ENCODE results near the gene TNFRSF8.

DNA sequence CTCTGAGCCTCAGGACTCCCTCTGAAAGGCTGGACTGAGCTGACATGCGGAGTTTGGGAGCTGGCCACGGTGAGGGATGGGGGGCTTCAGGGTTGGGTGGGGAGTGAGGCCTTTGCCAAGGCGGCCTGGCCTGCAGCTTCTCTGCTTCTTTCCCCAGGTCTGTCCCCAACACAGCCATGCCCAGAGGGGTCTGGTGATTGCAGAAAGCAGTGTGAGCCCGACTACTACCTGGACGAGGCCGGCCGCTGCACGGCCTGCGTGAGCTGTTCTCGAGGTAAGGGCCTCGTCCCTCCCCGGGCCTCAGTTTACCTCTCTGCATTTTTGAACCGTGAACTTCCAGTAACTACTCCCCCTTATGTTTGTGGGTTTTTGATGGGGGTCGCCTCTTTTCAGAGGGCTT is 48.6 kb downstream of the TNFRSF8 start:
- TF ChIP-seq, protein P1, sequence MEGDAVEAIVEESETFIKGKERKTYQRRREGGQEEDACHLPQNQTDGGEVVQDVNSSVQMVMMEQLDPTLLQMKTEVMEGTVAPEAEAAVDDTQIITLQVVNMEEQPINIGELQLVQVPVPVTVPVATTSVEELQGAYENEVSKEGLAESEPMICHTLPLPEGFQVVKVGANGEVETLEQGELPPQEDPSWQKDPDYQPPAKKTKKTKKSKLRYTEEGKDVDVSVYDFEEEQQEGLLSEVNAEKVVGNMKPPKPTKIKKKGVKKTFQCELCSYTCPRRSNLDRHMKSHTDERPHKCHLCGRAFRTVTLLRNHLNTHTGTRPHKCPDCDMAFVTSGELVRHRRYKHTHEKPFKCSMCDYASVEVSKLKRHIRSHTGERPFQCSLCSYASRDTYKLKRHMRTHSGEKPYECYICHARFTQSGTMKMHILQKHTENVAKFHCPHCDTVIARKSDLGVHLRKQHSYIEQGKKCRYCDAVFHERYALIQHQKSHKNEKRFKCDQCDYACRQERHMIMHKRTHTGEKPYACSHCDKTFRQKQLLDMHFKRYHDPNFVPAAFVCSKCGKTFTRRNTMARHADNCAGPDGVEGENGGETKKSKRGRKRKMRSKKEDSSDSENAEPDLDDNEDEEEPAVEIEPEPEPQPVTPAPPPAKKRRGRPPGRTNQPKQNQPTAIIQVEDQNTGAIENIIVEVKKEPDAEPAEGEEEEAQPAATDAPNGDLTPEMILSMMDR (conservative IDR thresholded peaks at IDR 0.05; ENCODE audit: low read depth, low read length), result no peak
- TF ChIP-seq POLR2A (IDR thresholded peaks at IDR 0.05; ENCODE audit: low read depth, low read length) (no peak), MAFK (IDR thresholded peaks at IDR 0.05; ENCODE audit: low read depth, low read length) (no peak), BHLHE40 (IDR thresholded peaks at IDR 0.05; ENCODE audit: low read depth, low read length) (no peak), RCOR1 (IDR thresholded peaks at IDR 0.05; ENCODE audit: insufficient replicate concordance, low read length) (no peak)

All from IMR-90 (cell line).